Ishikawa (cell line): Measurements from ENCODE around the gene CWC22.

Experiments
- CEBPB ChIP-seq: IDR thresholded peaks from 2 replicates; pipeline ENCODE4 v1.6.1; 2012
- CREB1 ChIP-seq: IDR thresholded peaks from 2 replicates; pipeline ENCODE4 v1.6.1; 2012; ENCODE audit warnings: low read depth
- EGR1 ChIP-seq: IDR thresholded peaks from 2 replicates; pipeline ENCODE4 v1.6.1; 2012
- EP300 ChIP-seq: IDR thresholded peaks from 2 replicates; pipeline ENCODE4 v1.6.1; 2012; ENCODE audit warnings: borderline replicate concordance
- FOXM1 ChIP-seq: IDR thresholded peaks from 2 replicates; pipeline ENCODE4 v1.6.1; 2012; ENCODE audit warnings: low read depth, borderline replicate concordance
- RAD21 ChIP-seq: IDR thresholded peaks from 2 replicates; pipeline ENCODE4 v1.6.1; 2012; ENCODE audit warnings: low read depth
- TAF1 ChIP-seq: IDR thresholded peaks from 2 replicates; pipeline ENCODE4 v1.6.1; 2012; ENCODE audit warnings: low read depth, mild to moderate bottlenecking
- TCF12 ChIP-seq: IDR thresholded peaks from 2 replicates; pipeline ENCODE4 v1.6.1; 2012; ENCODE audit warnings: low read depth
- TEAD4 ChIP-seq: IDR thresholded peaks from 2 replicates; pipeline ENCODE4 v1.6.1; 2012
- YY1 ChIP-seq: IDR thresholded peaks from 2 replicates; pipeline ENCODE4 v1.6.1; 2012; ENCODE audit warnings: low read depth
- ZBTB7A ChIP-seq: IDR thresholded peaks from 2 replicates; pipeline ENCODE4 v1.6.1; 2012; ENCODE audit warnings: low read depth
- TF ChIP-seq, protein P1 (sequence below): IDR thresholded peaks from 2 replicates; pipeline ENCODE4 v1.6.1; 2012
- TF ChIP-seq, protein P2 (sequence below): IDR thresholded peaks from 2 replicates; pipeline ENCODE4 v1.6.1; 2012; ENCODE audit warnings: low read depth, mild to moderate bottlenecking
- TF ChIP-seq, protein P3 (sequence below): IDR thresholded peaks from 2 replicates; pipeline ENCODE4 v1.6.1; 2012

DNA sequence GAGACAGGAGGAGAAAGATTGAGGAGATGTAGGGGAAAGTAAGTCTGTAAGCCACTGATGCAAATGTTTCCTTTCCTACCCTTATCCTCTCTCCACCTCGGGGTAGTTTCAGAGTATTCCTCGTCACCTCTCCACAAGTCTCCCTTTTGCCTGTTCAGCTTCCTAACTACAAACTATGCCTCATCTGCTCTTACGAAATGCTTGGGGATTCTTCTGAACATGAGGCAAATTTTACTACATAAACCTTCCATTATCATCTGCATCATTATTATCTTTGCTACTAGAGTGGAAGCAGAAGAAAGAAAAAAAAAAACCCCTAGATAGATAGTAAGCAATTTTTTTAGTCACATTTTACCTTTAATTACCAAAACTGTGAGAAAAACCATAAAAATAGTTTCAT is 43.1 kb upstream of the CWC22 start:
- TF ChIP-seq RAD21, result no peak
- no peak for TF ChIP-seq CEBPB
- TF ChIP-seq, protein P1, sequence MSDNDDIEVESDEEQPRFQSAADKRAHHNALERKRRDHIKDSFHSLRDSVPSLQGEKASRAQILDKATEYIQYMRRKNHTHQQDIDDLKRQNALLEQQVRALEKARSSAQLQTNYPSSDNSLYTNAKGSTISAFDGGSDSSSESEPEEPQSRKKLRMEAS, result no peak
- no peak for TF ChIP-seq CREB1
- no peak for TF ChIP-seq TAF1
- TF ChIP-seq, protein P2, sequence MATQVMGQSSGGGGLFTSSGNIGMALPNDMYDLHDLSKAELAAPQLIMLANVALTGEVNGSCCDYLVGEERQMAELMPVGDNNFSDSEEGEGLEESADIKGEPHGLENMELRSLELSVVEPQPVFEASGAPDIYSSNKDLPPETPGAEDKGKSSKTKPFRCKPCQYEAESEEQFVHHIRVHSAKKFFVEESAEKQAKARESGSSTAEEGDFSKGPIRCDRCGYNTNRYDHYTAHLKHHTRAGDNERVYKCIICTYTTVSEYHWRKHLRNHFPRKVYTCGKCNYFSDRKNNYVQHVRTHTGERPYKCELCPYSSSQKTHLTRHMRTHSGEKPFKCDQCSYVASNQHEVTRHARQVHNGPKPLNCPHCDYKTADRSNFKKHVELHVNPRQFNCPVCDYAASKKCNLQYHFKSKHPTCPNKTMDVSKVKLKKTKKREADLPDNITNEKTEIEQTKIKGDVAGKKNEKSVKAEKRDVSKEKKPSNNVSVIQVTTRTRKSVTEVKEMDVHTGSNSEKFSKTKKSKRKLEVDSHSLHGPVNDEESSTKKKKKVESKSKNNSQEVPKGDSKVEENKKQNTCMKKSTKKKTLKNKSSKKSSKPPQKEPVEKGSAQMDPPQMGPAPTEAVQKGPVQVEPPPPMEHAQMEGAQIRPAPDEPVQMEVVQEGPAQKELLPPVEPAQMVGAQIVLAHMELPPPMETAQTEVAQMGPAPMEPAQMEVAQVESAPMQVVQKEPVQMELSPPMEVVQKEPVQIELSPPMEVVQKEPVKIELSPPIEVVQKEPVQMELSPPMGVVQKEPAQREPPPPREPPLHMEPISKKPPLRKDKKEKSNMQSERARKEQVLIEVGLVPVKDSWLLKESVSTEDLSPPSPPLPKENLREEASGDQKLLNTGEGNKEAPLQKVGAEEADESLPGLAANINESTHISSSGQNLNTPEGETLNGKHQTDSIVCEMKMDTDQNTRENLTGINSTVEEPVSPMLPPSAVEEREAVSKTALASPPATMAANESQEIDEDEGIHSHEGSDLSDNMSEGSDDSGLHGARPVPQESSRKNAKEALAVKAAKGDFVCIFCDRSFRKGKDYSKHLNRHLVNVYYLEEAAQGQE, result no peak
- TF ChIP-seq EP300, result no peak
- no peak for TF ChIP-seq EGR1
- no peak for TF ChIP-seq YY1
- TF ChIP-seq TEAD4, result no peak
- no peak for TF ChIP-seq TCF12
- no peak for TF ChIP-seq ZBTB7A
- no peak for TF ChIP-seq FOXM1
- TF ChIP-seq, protein P3, sequence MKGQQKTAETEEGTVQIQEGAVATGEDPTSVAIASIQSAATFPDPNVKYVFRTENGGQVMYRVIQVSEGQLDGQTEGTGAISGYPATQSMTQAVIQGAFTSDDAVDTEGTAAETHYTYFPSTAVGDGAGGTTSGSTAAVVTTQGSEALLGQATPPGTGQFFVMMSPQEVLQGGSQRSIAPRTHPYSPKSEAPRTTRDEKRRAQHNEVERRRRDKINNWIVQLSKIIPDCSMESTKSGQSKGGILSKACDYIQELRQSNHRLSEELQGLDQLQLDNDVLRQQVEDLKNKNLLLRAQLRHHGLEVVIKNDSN, result no peak
